HEK293 (cell line): ENCODE measurements around the gene LSS.

Experiments used
- CTCF ChIA-PET: fragments of 350-600 bp; formaldehyde crosslinking; extraction: SDS; loops from one replicate; lab custom pipeline; 2021; ENCODE audit warnings: antibody characterized with exemption; lab: Yijun Ruan, JAX
- POLR2A ChIA-PET: fragments of 300-600 bp; formaldehyde crosslinking; extraction: SDS; loops from one replicate; lab custom pipeline; 2020; ENCODE audit warnings: antibody characterized with exemption, inconsistent platforms; lab: Yijun Ruan, JAX
- H3K27ac ChIP-seq: fragments of 200-500 bp; sonication (Bioruptor generic); 2 replicates; pipeline ENCODE4 v1.5.1; 2014; ENCODE audit warnings: low read depth, low read length, control low read depth, inconsistent platforms; ENCODE audit errors: extremely low read depth
- H3K36me3 ChIP-seq, 2 experiments: fragments of 200-500 bp in 1 of 2; sonication (Bioruptor generic) in 1 of 2; 1 replicate in 1 of 2; 2 replicates in 1 of 2; pipeline ENCODE4 v1.5.1; 2014 to 2017; ENCODE audit warnings: inconsistent platforms in 2 of 2, low read length in 2 of 2; ENCODE audit not compliant: control insufficient read depth in 2 of 2, insufficient read depth in 1 of 2
- H3K4me1 ChIP-seq: fragments of 200-500 bp; sonication (Bioruptor generic); 2 replicates; pipeline ENCODE4 v1.5.1; 2014; ENCODE audit warnings: mild to moderate bottlenecking, low read length, inconsistent platforms; ENCODE audit not compliant: control insufficient read depth, insufficient read depth
- H3K4me3 ChIP-seq: 2 replicates; pipeline ENCODE4 v1.5.1; 2011; ENCODE audit warnings: low read depth, mild to moderate bottlenecking, control low read depth, low read length, moderate library complexity
- H3K9me3 ChIP-seq: fragments of 200-500 bp; sonication (Bioruptor generic); 2 replicates; pipeline ENCODE4 v1.5.1; 2014; ENCODE audit warnings: low read depth, low read length, inconsistent platforms; ENCODE audit not compliant: control insufficient read depth, insufficient read depth
- GLIS1 ChIP-seq: fragments of 450-650 bp; formaldehyde crosslinking; IDR thresholded peaks from 2 replicates; pipeline ENCODE4 v1.5.1; 2016; ENCODE audit warnings: missing biosample characterization, missing genetic modification characterization
- HOXD13 ChIP-seq: sonication (generic); formaldehyde crosslinking; IDR thresholded peaks from 2 replicates; pipeline ENCODE4 v1.8.0; 2022; ENCODE audit warnings: missing genetic modification reagents, borderline replicate concordance
- INSM2 ChIP-seq: fragments of 450-650 bp; formaldehyde crosslinking; IDR thresholded peaks from 2 replicates; pipeline ENCODE4 v1.5.1; 2016; ENCODE audit warnings: missing biosample characterization, missing genetic modification characterization
- SP3 ChIP-seq: fragments of 450-650 bp; formaldehyde crosslinking; IDR thresholded peaks from 2 replicates; pipeline ENCODE4 v1.5.1; 2016; ENCODE audit warnings: missing biosample characterization, missing genetic modification characterization
- SP7 ChIP-seq: fragments of 450-650 bp; formaldehyde crosslinking; IDR thresholded peaks from 2 replicates; pipeline ENCODE4 v1.5.1; 2016; ENCODE audit warnings: missing biosample characterization, missing genetic modification characterization
- WT1 ChIP-seq: fragments of 450-650 bp; formaldehyde crosslinking; IDR thresholded peaks from 2 replicates; pipeline ENCODE4 v1.5.1; 2016; ENCODE audit warnings: missing biosample characterization, missing genetic modification characterization
- ZBTB1 ChIP-seq: fragments of 450-650 bp; formaldehyde crosslinking; IDR thresholded peaks from 2 replicates; pipeline ENCODE4 v1.5.1; 2016; ENCODE audit warnings: missing biosample characterization, missing genetic modification characterization
- ZBTB17 ChIP-seq: fragments of 450-650 bp; formaldehyde crosslinking; IDR thresholded peaks from 2 replicates; pipeline ENCODE4 v1.5.1; 2016; ENCODE audit warnings: missing biosample characterization, missing genetic modification characterization
- ZBTB20 ChIP-seq: fragments of 450-650 bp; formaldehyde crosslinking; IDR thresholded peaks from 2 replicates; pipeline ENCODE4 v1.5.1; 2016; ENCODE audit warnings: missing biosample characterization, missing genetic modification characterization
- ZFHX2 ChIP-seq: fragments of 450-650 bp; formaldehyde crosslinking; conservative IDR thresholded peaks from 2 replicates; pipeline ENCODE4 v1.5.1; 2016; ENCODE audit warnings: missing biosample characterization, missing genetic modification characterization
- ZNF132 ChIP-seq: fragments of 450-650 bp; formaldehyde crosslinking; IDR thresholded peaks from 2 replicates; pipeline ENCODE4 v1.5.1; 2017; ENCODE audit warnings: missing biosample characterization, missing genetic modification characterization, borderline replicate concordance
- ZNF148 ChIP-seq: fragments of 450-650 bp; formaldehyde crosslinking; IDR thresholded peaks from 2 replicates; pipeline ENCODE4 v1.5.0; 2017; ENCODE audit warnings: missing biosample characterization, missing genetic modification characterization, borderline replicate concordance
- ZNF341 ChIP-seq: fragments of 450-650 bp; formaldehyde crosslinking; IDR thresholded peaks from 2 replicates; pipeline ENCODE4; 2016; ENCODE audit warnings: low read depth, missing biosample characterization, missing genetic modification characterization
- ZNF362 ChIP-seq: fragments of 450-650 bp; formaldehyde crosslinking; IDR thresholded peaks from 2 replicates; pipeline ENCODE4 v1.5.1; 2016; ENCODE audit warnings: missing biosample characterization, missing genetic modification characterization
- ZNF426 ChIP-seq: fragments of 450-650 bp; formaldehyde crosslinking; IDR thresholded peaks from 2 replicates; pipeline ENCODE4 v1.5.1; 2017; ENCODE audit warnings: missing biosample characterization, missing genetic modification characterization, mild to moderate bottlenecking, inconsistent platforms, moderate library complexity
- ZNF514 ChIP-seq: fragments of 450-650 bp; formaldehyde crosslinking; IDR thresholded peaks from 2 replicates; pipeline ENCODE4 v1.5.1; 2016; ENCODE audit warnings: missing biosample characterization, missing genetic modification characterization
- ZNF645 ChIP-seq: fragments of 450-650 bp; formaldehyde crosslinking; IDR thresholded peaks from 2 replicates; pipeline ENCODE4; 2016; ENCODE audit warnings: missing biosample characterization, missing genetic modification characterization
- ZNF830 ChIP-seq: fragments of 450-650 bp; IDR thresholded peaks from 2 replicates; pipeline ENCODE4 v1.5.0; 2018; ENCODE audit warnings: missing biosample characterization, missing genetic modification characterization, low read depth, mild to moderate bottlenecking, moderate library complexity
- TF ChIP-seq, protein P1 (sequence below): fragments of 450-650 bp; formaldehyde crosslinking; IDR thresholded peaks from 2 replicates; pipeline ENCODE4 v1.5.1; 2016; ENCODE audit warnings: missing biosample characterization, missing genetic modification characterization
- TF ChIP-seq, protein P2 (sequence below): fragments of 450-650 bp; formaldehyde crosslinking; IDR thresholded peaks from 2 replicates; pipeline ENCODE4 v1.5.1; 2017; ENCODE audit warnings: missing biosample characterization, missing genetic modification characterization

Gene LSS

GRCh38 chr21:46254208-46254975 is 25.8 kb upstream of the LSS start:
- ChIA-PET CTCF (no interaction called here), POLR2A (interaction anchor here (1.1 to 1.4 kb wide), 2 partner anchors 11 to 111 kb away, joined by 3 read pairs; no protein-coding TSS in a partner anchor)

GRCh38 chr21:46253610-46254124 is 25.1 kb upstream of the LSS start:
- ChIA-PET POLR2A (interaction anchor here (1.1 to 1.5 kb wide), 2 partner anchors 10 to 19 kb away, joined by 3 to 4 read pairs; no protein-coding TSS in a partner anchor), CTCF (interaction anchor here (0.9 to 1.6 kb wide), 2 partner anchors 9 to 100 kb away, joined by 3 to 4 read pairs; no protein-coding TSS in a partner anchor)
- TF ChIP-seq ZBTB17 (tag by site-specific recombination) (peak; percentile 19; the same call in 1 of the 2 replicates), ZNF514 (tag by site-specific recombination) (no peak), ZNF830 (no peak), ZNF341 (peak; percentile 91), WT1 (tag by site-specific recombination) (peak; percentile 77), ZNF148 (tag by site-specific recombination) (no peak), SP7 (tag by site-specific recombination) (peak; percentile 72), SP3 (peak; percentile 78), ZNF362 (no peak), ZBTB1 (tag by site-specific recombination) (no peak), INSM2 (tag by site-specific recombination) (0 out of 2 replicates have a peak, but pooled peaks have one; percentile 31)
- TF ChIP-seq, protein P1, sequence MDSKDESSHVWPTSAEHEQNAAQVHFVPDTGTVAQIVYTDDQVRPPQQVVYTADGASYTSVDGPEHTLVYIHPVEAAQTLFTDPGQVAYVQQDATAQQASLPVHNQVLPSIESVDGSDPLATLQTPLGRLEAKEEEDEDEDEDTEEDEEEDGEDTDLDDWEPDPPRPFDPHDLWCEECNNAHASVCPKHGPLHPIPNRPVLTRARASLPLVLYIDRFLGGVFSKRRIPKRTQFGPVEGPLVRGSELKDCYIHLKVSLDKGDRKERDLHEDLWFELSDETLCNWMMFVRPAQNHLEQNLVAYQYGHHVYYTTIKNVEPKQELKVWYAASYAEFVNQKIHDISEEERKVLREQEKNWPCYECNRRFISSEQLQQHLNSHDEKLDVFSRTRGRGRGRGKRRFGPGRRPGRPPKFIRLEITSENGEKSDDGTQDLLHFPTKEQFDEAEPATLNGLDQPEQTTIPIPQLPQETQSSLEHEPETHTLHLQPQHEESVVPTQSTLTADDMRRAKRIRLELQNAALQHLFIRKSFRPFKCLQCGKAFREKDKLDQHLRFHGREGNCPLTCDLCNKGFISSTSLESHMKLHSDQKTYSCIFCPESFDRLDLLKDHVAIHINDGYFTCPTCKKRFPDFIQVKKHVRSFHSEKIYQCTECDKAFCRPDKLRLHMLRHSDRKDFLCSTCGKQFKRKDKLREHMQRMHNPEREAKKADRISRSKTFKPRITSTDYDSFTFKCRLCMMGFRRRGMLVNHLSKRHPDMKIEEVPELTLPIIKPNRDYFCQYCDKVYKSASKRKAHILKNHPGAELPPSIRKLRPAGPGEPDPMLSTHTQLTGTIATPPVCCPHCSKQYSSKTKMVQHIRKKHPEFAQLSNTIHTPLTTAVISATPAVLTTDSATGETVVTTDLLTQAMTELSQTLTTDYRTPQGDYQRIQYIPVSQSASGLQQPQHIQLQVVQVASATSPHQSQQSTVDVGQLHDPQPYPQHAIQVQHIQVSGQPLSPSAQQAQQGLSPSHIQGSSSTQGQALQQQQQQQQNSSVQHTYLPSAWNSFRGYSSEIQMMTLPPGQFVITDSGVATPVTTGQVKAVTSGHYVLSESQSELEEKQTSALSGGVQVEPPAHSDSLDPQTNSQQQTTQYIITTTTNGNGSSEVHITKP (tag by site-specific recombination) = no peak

More at GRCh38 chr21:46254208-46254975, 25.8 kb upstream of the LSS start:
- Histone ChIP-seq H3K27ac (no peak overlapping the region), H3K36me3 (peaks cover 66 to 95% of the 10 kb centered on the region in 2 experiments), H3K4me3 (no peak overlapping the region), H3K9me3 (no peaks in the 10 kb centered on the region), H3K4me1 (no peaks in the 10 kb centered on the region)
- TF ChIP-seq ZNF132 = no peak
- TF ChIP-seq ZNF426 (tag by site-specific recombination) = no peak
- no peak for TF ChIP-seq ZBTB20 (tag by site-specific recombination)
- no peak for TF ChIP-seq ZFHX2 (tag by site-specific recombination)
- TF ChIP-seq GLIS1 (tag by site-specific recombination) = 0 out of 2 replicates have a peak, but pooled peaks have one; percentile 17
- no peak for TF ChIP-seq ZNF645 (tag by site-specific recombination)
- TF ChIP-seq, protein P2, sequence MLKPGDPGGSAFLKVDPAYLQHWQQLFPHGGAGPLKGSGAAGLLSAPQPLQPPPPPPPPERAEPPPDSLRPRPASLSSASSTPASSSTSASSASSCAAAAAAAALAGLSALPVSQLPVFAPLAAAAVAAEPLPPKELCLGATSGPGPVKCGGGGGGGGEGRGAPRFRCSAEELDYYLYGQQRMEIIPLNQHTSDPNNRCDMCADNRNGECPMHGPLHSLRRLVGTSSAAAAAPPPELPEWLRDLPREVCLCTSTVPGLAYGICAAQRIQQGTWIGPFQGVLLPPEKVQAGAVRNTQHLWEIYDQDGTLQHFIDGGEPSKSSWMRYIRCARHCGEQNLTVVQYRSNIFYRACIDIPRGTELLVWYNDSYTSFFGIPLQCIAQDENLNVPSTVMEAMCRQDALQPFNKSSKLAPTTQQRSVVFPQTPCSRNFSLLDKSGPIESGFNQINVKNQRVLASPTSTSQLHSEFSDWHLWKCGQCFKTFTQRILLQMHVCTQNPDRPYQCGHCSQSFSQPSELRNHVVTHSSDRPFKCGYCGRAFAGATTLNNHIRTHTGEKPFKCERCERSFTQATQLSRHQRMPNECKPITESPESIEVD (tag by site-specific recombination) = no peak
- no peak for TF ChIP-seq HOXD13 (CRISPR knock-in tag)

More at GRCh38 chr21:46253610-46254124, 25.1 kb upstream of the LSS start:
- H3K27ac ChIP-seq = no peak overlapping the region
- H3K4me3 ChIP-seq = no peak overlapping the region
- peaks cover 65 to 95% of the 10 kb centered on the region in 2 experiments for H3K36me3 ChIP-seq
- no peaks in the 10 kb centered on the region for H3K4me1 ChIP-seq
- no peaks in the 10 kb centered on the region for H3K9me3 ChIP-seq
